H1 (cell line): ENCODE measurements around the gene HERC3. TPM values are rescaled to one million over a fixed set of nuclear protein-coding genes. Genes with fewer than 3 reads are reported as not detected.

Experiments used
- CTCF ChIA-PET: fragments of 300-600 bp; sonication (Branson Sonifier 250); formaldehyde crosslinking; loops from one replicate; lab custom pipeline; 2021; ENCODE audit not compliant: partially characterized antibody; lab: Charles Lee
- POLR2A ChIA-PET: fragments of 300-600 bp; sonication (Branson Sonifier 250); formaldehyde crosslinking; loops from one replicate; lab custom pipeline; 2021; ENCODE audit warnings: inconsistent platforms; ENCODE audit not compliant: partially characterized antibody; lab: Charles Lee
- DNase-seq, 2 experiments: peaks; one replicate each; pipeline versions ENCODE4 v3.0.0 to v3.0.0-alpha.2; 2010 to 2022; ENCODE audit warnings: low spot score in 2 of 2, low read depth in 1 of 2, mixed read lengths in 1 of 2
- FAIRE-seq: peaks from 2 replicates; lab custom pipeline; 2011; peaks lifted over from hg19 to GRCh38; lab: Jason Lieb, UNC
- H2AFZ ChIP-seq: 2 replicates; pipeline ENCODE4 v1.8.1; 2012; ENCODE audit warnings: low read length, inconsistent platforms
- H2AK5ac ChIP-seq: 2 replicates; pipeline ENCODE4 v1.6.1; 2013; ENCODE audit warnings: low read depth, low read length
- H2BK120ac ChIP-seq: replicated peaks from 2 replicates; pipeline ENCODE3; 2013; ENCODE audit warnings: low read depth, low read length, inconsistent platforms
- H2BK12ac ChIP-seq: 2 replicates; pipeline ENCODE4 v1.6.1; 2013; ENCODE audit warnings: low read depth, low read length
- H2BK15ac ChIP-seq: 2 replicates; pipeline ENCODE4 v1.6.1; 2013; ENCODE audit warnings: low read length
- H2BK20ac ChIP-seq: 2 replicates; pipeline ENCODE4 v1.6.1; 2013; ENCODE audit warnings: low read length
- H2BK5ac ChIP-seq: 2 replicates; pipeline ENCODE4 v1.6.1; 2013; ENCODE audit warnings: low read depth, low read length
- H3K14ac ChIP-seq: 2 replicates; pipeline ENCODE4 v1.6.1; 2013; ENCODE audit warnings: inconsistent platforms; ENCODE audit not compliant: insufficient read length
- H3K18ac ChIP-seq: 2 replicates; pipeline ENCODE4 v1.6.1; 2013; ENCODE audit warnings: low read length; ENCODE audit errors: extremely low read depth
- H3K23ac ChIP-seq: 2 replicates; pipeline ENCODE4 v1.6.1; 2013; ENCODE audit warnings: inconsistent platforms; ENCODE audit not compliant: insufficient read length
- H3K23me2 ChIP-seq: 2 replicates; pipeline ENCODE4 v1.6.1; 2013; ENCODE audit warnings: low read depth, low read length
- H3K27ac ChIP-seq: 2 replicates; pipeline ENCODE4 v1.6.1; 2011; ENCODE audit warnings: low read depth, low read length, inconsistent platforms
- H3K27me3 ChIP-seq, 4 experiments: replicated peaks in 1 of 4; 1 replicate in 1 of 4; 2 replicates in 3 of 4; pipeline versions ENCODE4 v1.6.1 to v1.8.1; 2011 to 2013; ENCODE audit warnings: low read length in 3 of 4, mild to moderate bottlenecking in 3 of 4, inconsistent platforms in 2 of 4, mixed read lengths in 2 of 4, moderate library complexity in 1 of 4; ENCODE audit not compliant: control insufficient read depth in 3 of 4, insufficient read depth in 3 of 4; ENCODE audit errors: extremely low read depth in 1 of 4
- H3K36me3 ChIP-seq, 4 experiments: 2 replicates each; pipeline versions ENCODE4 v1.6.1 to v1.8.1; 2011 to 2013; ENCODE audit warnings: mild to moderate bottlenecking in 4 of 4, low read length in 3 of 4, moderate library complexity in 2 of 4, control low read depth in 1 of 4, inconsistent platforms in 1 of 4; ENCODE audit not compliant: insufficient read depth in 4 of 4, control insufficient read depth in 2 of 4
- H3K4ac ChIP-seq: replicated peaks from 2 replicates; pipeline ENCODE3; 2013; ENCODE audit warnings: low read length, low read depth, mixed read lengths, inconsistent platforms; ENCODE audit not compliant: insufficient read length
- H3K4me1 ChIP-seq, 4 experiments: replicated peaks in 1 of 4; 1 replicate in 1 of 4; 2 replicates in 3 of 4; pipeline versions ENCODE4 v1.6.1 to v1.8.1; 2011 to 2013; ENCODE audit warnings: low read length in 3 of 4, inconsistent platforms in 2 of 4, mixed read lengths in 1 of 4; ENCODE audit not compliant: insufficient read depth in 4 of 4, control insufficient read depth in 3 of 4
- H3K4me2 ChIP-seq, 2 experiments: 2 replicates each; pipeline versions ENCODE4 v1.6.1 to v1.8.1; 2011 to 2013; ENCODE audit warnings: low read depth in 2 of 2, low read length in 2 of 2, control low read depth in 1 of 2, inconsistent platforms in 1 of 2, mild to moderate bottlenecking in 1 of 2; ENCODE audit not compliant: insufficient read depth in 1 of 2
- H3K4me3 ChIP-seq, 4 experiments: fragments of 200-600, 300-600 bp in 1 of 4; sonication (generic), shearing (Covaris generic), sonication (Bioruptor Twin) in 1 of 4; 2 replicates each; pipeline versions ENCODE4 v1.5.1 to v1.8.1; 2011 to 2016; ENCODE audit warnings: low read length in 4 of 4, low read depth in 3 of 4, control low read depth in 2 of 4, inconsistent platforms in 2 of 4, mild to moderate bottlenecking in 2 of 4, mixed read lengths in 1 of 4, moderate library complexity in 1 of 4; ENCODE audit not compliant: insufficient read depth in 2 of 4; ENCODE audit errors: extremely low read depth in 1 of 4
- H3K56ac ChIP-seq: replicated peaks from 2 replicates; pipeline ENCODE3; 2013; ENCODE audit warnings: low read depth, mild to moderate bottlenecking, mixed read lengths, low read length, inconsistent platforms; ENCODE audit not compliant: insufficient read length
- H3K79me1 ChIP-seq: 2 replicates; pipeline ENCODE4 v1.6.1; 2013; ENCODE audit warnings: low read depth, low read length, control low read depth
- H3K79me2 ChIP-seq, 2 experiments: 2 replicates each; pipeline versions ENCODE4 v1.6.1 to v1.8.1; 2012 to 2013; ENCODE audit warnings: low read length in 2 of 2, mild to moderate bottlenecking in 2 of 2, inconsistent platforms in 1 of 2; ENCODE audit not compliant: insufficient read depth in 2 of 2, control insufficient read depth in 1 of 2
- H3K9ac ChIP-seq, 4 experiments: replicated peaks in 1 of 4; 1 replicate in 1 of 4; 2 replicates in 3 of 4; pipeline versions ENCODE4 v1.6.1 to v1.8.1; 2011 to 2013; ENCODE audit warnings: low read depth in 3 of 4, low read length in 3 of 4, control low read depth in 2 of 4, mild to moderate bottlenecking in 2 of 4, moderate library complexity in 2 of 4, inconsistent platforms in 1 of 4; ENCODE audit errors: extremely low read depth in 1 of 4
- H3K9me3 ChIP-seq, 2 experiments: 2 replicates each; pipeline versions ENCODE4 v1.6.1 to v1.8.1; 2012 to 2013; ENCODE audit warnings: mild to moderate bottlenecking in 2 of 2, moderate library complexity in 2 of 2, control low read depth in 1 of 2, inconsistent platforms in 1 of 2, low read depth in 1 of 2, low read length in 1 of 2, mixed read lengths in 1 of 2; ENCODE audit not compliant: insufficient read depth in 2 of 2
- H4K20me1 ChIP-seq, 2 experiments: replicated peaks in 1 of 2; 2 replicates each; pipeline versions ENCODE3 to v1.8.1; 2011 to 2013; ENCODE audit warnings: inconsistent platforms in 2 of 2, low read length in 2 of 2, mild to moderate bottlenecking in 1 of 2; ENCODE audit not compliant: insufficient read depth in 2 of 2, control insufficient read depth in 1 of 2
- H4K5ac ChIP-seq: 2 replicates; pipeline ENCODE4 v1.6.1; 2013; ENCODE audit warnings: low read length, low read depth, mixed read lengths, inconsistent platforms; ENCODE audit not compliant: insufficient read length
- H4K8ac ChIP-seq: 2 replicates; pipeline ENCODE4 v1.8.0; 2013; ENCODE audit warnings: mild to moderate bottlenecking, moderate library complexity, low read length, inconsistent platforms; ENCODE audit not compliant: insufficient read depth; ENCODE audit errors: extremely low read depth
- H4K91ac ChIP-seq: replicated peaks from 2 replicates; pipeline ENCODE3; 2013; ENCODE audit warnings: low read length, mixed read lengths, inconsistent platforms; ENCODE audit not compliant: insufficient read length
- SP2 ChIP-seq: IDR thresholded peaks from 2 replicates; pipeline ENCODE4 v1.6.1; 2012; ENCODE audit warnings: mild to moderate bottlenecking, low read length, inconsistent platforms
- WGBS, 2 experiments: shearing (Covaris generic) in 1 of 2; methylation state at CpG; one replicate each; pipeline versions ENCODE4 v1.1.6 to v1.1.7; 2013 to 2015; ENCODE audit warnings: low lambda C conversion rate in 2 of 2, mixed read lengths in 2 of 2, inconsistent platforms in 1 of 2, low coverage in 1 of 2, missing lambda C conversion rate in 1 of 2; ENCODE audit not compliant: insufficient replicate concordance in 2 of 2, insufficient coverage in 1 of 2, insufficient read length in 1 of 2; ENCODE audit errors: extremely low coverage in 1 of 2, missing lambda C conversion rate in 1 of 2; 5-methylcytosine and 5-hydroxymethylcytosine counted together
- polyA plus RNA-seq, 7 experiments: library from polyadenylated mRNA; depleted of rRNA in 3 of 7; stranded (reverse) in 5 of 7; unstranded in 2 of 7; fragments of >200 nt in 5 of 7; fragments of 200-250 nt in 2 of 7; gene quantifications; 1 replicate in 5 of 7; 2 replicates in 1 of 7; 4 replicates in 1 of 7; pipeline versions ENCODE4 v1.2.1 to v1.2.3, GENCODE V29; 2011 to 2013; ENCODE audit warnings: missing spikeins in 2 of 7, mixed read lengths in 2 of 7
- total RNA-seq: library from RNA; stranded (reverse); fragmentation: NEBNext Ultra II Directional; extraction: Animal tissue kit (Norgen Biotek cat#: 25700); gene quantifications from 2 replicates; pipeline ENCODE4 v1.2.1, GENCODE V29; 2021

The HERC3 gene
- total and polyA plus RNA-seq, 2 of the 8 experiments (the other 6 are each of a cell fraction or from before 2014, with no cell fraction given): 1.4 to 5.7 TPM

- Histone ChIP-seq H2AK5ac (no peak overlapping the region), H3K23me2 (no peaks in the 10 kb centered on the region), H4K5ac (no peak overlapping the region), H3K4me1 (peaks cover 6 to 28% (median 11%) of the 10 kb centered on the region in 4 experiments; a peak in 6 of 7 replicates), H3K27me3 (no peaks in the 10 kb centered on the region), H2BK15ac (no peak overlapping the region), H3K9me3 (no peaks in the 10 kb centered on the region), H2BK12ac (no peak overlapping the region), H3K4ac (no peak overlapping the region), H3K56ac (no peak overlapping the region), H4K8ac (no peak overlapping the region), H3K23ac (no peak overlapping the region), H2BK120ac (no peak overlapping the region), H3K27ac (no peak overlapping the region), H4K91ac (no peak overlapping the region), H3K4me2 (peak overlapping the region; percentile 8 to 21; a peak in 1 of 4 replicates), H3K79me1 (no peaks in the 10 kb centered on the region), H2AFZ (no peak overlapping the region), H3K79me2 (no peaks in the 10 kb centered on the region), H3K4me3 (no peak overlapping the region), H3K9ac (no peak overlapping the region), H3K18ac (no peak overlapping the region), H4K20me1 (no peaks in the 10 kb centered on the region), H3K36me3 (no peaks in the 10 kb centered on the region; a peak in 1 of 8 replicates), H2BK20ac (no peak overlapping the region), H2BK5ac (no peak overlapping the region), H3K14ac (no peak overlapping the region)
- no peak for DNase-seq
- FAIRE-seq: no peak
- ChIA-PET POLR2A (interaction anchor here (1.2 to 3.1 kb wide), 2 partner anchors 12 to 145 kb away, joined by 4 to 20 read pairs; partner anchors contain the start of gene HERC3), CTCF (interaction anchor here (0.8 to 1.3 kb wide), 3 partner anchors 9 to 23 kb away, joined by 3 to 6 read pairs (median 3); no protein-coding TSS in a partner anchor)
- WGBS, 2 experiments: 75% methylated on average over 14 of the region's 14 CpGs; no CpG with 5 or more reads in 1 of the 2 experiments
- no peak for TF ChIP-seq SP2
Measured at GRCh38 chr4:88737307-88737941, 145.1 kb downstream of the HERC3 start.
